T-cell (primary cell): Measurements from ENCODE around the gene PTPN1. TPM values are rescaled to one million over a fixed set of nuclear protein-coding genes. Genes with fewer than 3 reads are reported as not detected.
A peak's percentile ranks its signal among the peaks of the same experiment; 100 is the strongest.

Source experiments
- ATAC-seq, 4 experiments: fragments of 200-7000 bp in 3 of 4; fragments of 150-1000 bp in 1 of 4; cut with Tn5 transposase; replicated peaks in 1 of 4; 1 replicate in 3 of 4; 2 replicates in 1 of 4; pipeline ENCODE4 v1.10.0; 2021; ENCODE audit warnings: moderate library complexity in 3 of 4, mild to moderate bottlenecking in 2 of 4, moderate number of reproducible peaks in 1 of 4
- CTCF ChIA-PET, 2 donors: fragments of 300-600 bp; sonication (Branson Sonifier 250); formaldehyde crosslinking; loops; one replicate each; lab custom pipeline; 2022; ENCODE audit warnings: antibody characterized with exemption in 2 of 2; lab: Charles Lee
- POLR2A ChIA-PET, 2 donors: fragments of 300-600 bp; sonication (Branson Sonifier 250); formaldehyde crosslinking; loops; one replicate each; lab custom pipeline; 2022; ENCODE audit warnings: antibody characterized with exemption in 2 of 2; lab: Charles Lee
- DNase-seq, 35 experiments: peaks; one replicate each; pipeline versions ENCODE4 v3.0.0 to v3.0.0-alpha.2; 2013 to 2023
- H3K27ac ChIP-seq: one replicate; pipeline ENCODE4 v1.5.1; 2013; ENCODE audit warnings: low read length
- H3K27me3 ChIP-seq, 2 experiments: replicated peaks in 1 of 2; 1 replicate in 1 of 2; 2 replicates in 1 of 2; pipeline versions ENCODE4 v1.6.1 to v1.7.0; 2013; ENCODE audit warnings: low read length in 1 of 2, mixed read lengths in 1 of 2; ENCODE audit not compliant: control insufficient read depth in 2 of 2, insufficient read depth in 2 of 2; ENCODE audit errors: extremely low read depth in 1 of 2
- H3K36me3 ChIP-seq, 2 donors: 1 replicate in 1 of 2; 2 replicates in 1 of 2; pipeline versions ENCODE4 v1.6.1 to v1.7.0; 2013; ENCODE audit warnings: low read length in 1 of 2; ENCODE audit not compliant: control insufficient read depth in 2 of 2, insufficient read depth in 1 of 2; ENCODE audit errors: extremely low read depth in 1 of 2
- H3K4me1 ChIP-seq, 2 experiments: 1 replicate in 1 of 2; 2 replicates in 1 of 2; pipeline versions ENCODE4 v1.6.1 to v1.7.0; 2013; ENCODE audit warnings: low read length in 2 of 2, mixed read lengths in 1 of 2; ENCODE audit not compliant: insufficient read depth in 2 of 2, control insufficient read depth in 1 of 2; ENCODE audit errors: extremely low read depth in 1 of 2
- H3K4me3 ChIP-seq, 2 donors: 1 replicate in 1 of 2; 2 replicates in 1 of 2; pipeline versions ENCODE4 v1.5.1 to v1.7.0; 2013; ENCODE audit warnings: mild to moderate bottlenecking in 2 of 2, low read length in 1 of 2, moderate library complexity in 1 of 2; ENCODE audit not compliant: control insufficient read depth in 1 of 2; ENCODE audit errors: extremely low read depth in 1 of 2
- H3K9me3 ChIP-seq: 2 replicates; pipeline ENCODE4 v1.7.0; 2013
- H3K27ac Mint-ChIP-seq, 2 donors: one replicate each; pipeline ENCODE4 v1.8.0; 2020 to 2021; ENCODE audit warnings: mild to moderate bottlenecking in 2 of 2, mixed read lengths in 2 of 2
- H3K27me3 Mint-ChIP-seq, 2 donors: one replicate each; pipeline ENCODE4 v1.8.0; 2021 to 2022; ENCODE audit warnings: mixed read lengths in 2 of 2
- H3K36me3 Mint-ChIP-seq: one replicate; pipeline ENCODE4 v1.8.0; 2021; ENCODE audit warnings: mixed read lengths
- H3K4me1 Mint-ChIP-seq, 3 donors: one replicate each; pipeline ENCODE4 v1.8.0; 2020 to 2022; ENCODE audit warnings: mixed read lengths in 3 of 3, mild to moderate bottlenecking in 1 of 3
- H3K4me3 Mint-ChIP-seq, 3 donors: one replicate each; pipeline ENCODE4 v1.8.0; 2020 to 2022; ENCODE audit warnings: mild to moderate bottlenecking in 3 of 3, mixed read lengths in 3 of 3, moderate library complexity in 3 of 3
- H3K9me3 Mint-ChIP-seq, 3 donors: one replicate each; pipeline ENCODE4 v1.8.0; 2020 to 2022; ENCODE audit warnings: mixed read lengths in 3 of 3
- WGBS: methylation state at CpG from one replicate; pipeline ENCODE4 v1.1.5; 2013; ENCODE audit warnings: missing lambda C conversion rate; ENCODE audit not compliant: insufficient coverage; 5-methylcytosine and 5-hydroxymethylcytosine counted together
- total RNA-seq, 35 experiments: library from RNA in 6 of 35; stranded (reverse) in 6 of 35; fragments of 120-200 nt in 1 of 35; gene quantifications; one replicate each; pipeline versions ENCODE4 v1.2.1 to v1.2.4 and lab custom pipeline; 2013 to 2026

PTPN1 gene
- total RNA-seq, 5 donors from 2014 or later (not counting 1 experiment from before 2014, with no cell fraction given) = 50.7 to 67.9 (median 55.3) TPM

GRCh38 chr20:50561379-50562078 is 51.3 kb downstream of the PTPN1 start:
- peaks cover 44% of the 10 kb centered on the region for H3K36me3 Mint-ChIP-seq
- Histone ChIP-seq H3K36me3 (peaks cover 0 to 55% of the 10 kb centered on the region in 2 donors), H3K27ac (no peak overlapping the region), H3K9me3 (no peaks in the 10 kb centered on the region), H3K4me3 (no peak overlapping the region), H3K4me1 (peaks cover 0 to 21% of the 10 kb centered on the region in 2 experiments), H3K27me3 (no peaks in the 10 kb centered on the region)
- peak overlapping the region in 2 of 3 donors; percentile 38 to 44 for H3K4me3 Mint-ChIP-seq
- no peaks in the 10 kb centered on the region for H3K27me3 Mint-ChIP-seq
- DNase-seq (peak in 1 of 35 experiments; percentile 13), ATAC-seq (peak in 3 of 4 experiments; percentile 43 to 79 (median 57))
- ChIA-PET POLR2A (no interaction called here), CTCF (interaction anchor here (0.6 kb wide), 2 partner anchors 14 to 57 kb away, joined by 3 to 4 read pairs; no protein-coding TSS in a partner anchor)
- peak overlapping the region; percentile 74 to 87 for H3K27ac Mint-ChIP-seq
- H3K9me3 Mint-ChIP-seq = no peaks in the 10 kb centered on the region
- 32% methylated on average over 12 of the region's 17 CpGs for WGBS
- H3K4me1 Mint-ChIP-seq = peaks cover 49 to 77% (median 69%) of the 10 kb centered on the region in 3 donors

GRCh38 chr20:50562262-50562701 is 52.1 kb downstream of the PTPN1 start:
- Mint-ChIP-seq H3K4me1 (peaks cover 53 to 78% (median 71%) of the 10 kb centered on the region in 3 donors), H3K27me3 (no peaks in the 10 kb centered on the region), H3K36me3 (peaks cover 49% of the 10 kb centered on the region), H3K27ac (peak overlapping the region in 1 of 2 donors; percentile 74), H3K4me3 (no peak overlapping the region), H3K9me3 (no peaks in the 10 kb centered on the region)
- no peak overlapping the region for H3K4me3 ChIP-seq
- no peak for ATAC-seq
- POLR2A ChIA-PET = no interaction called here
- DNase-seq = no peak
- H3K9me3 ChIP-seq = no peaks in the 10 kb centered on the region
- peaks cover 0 to 57% of the 10 kb centered on the region in 2 donors for H3K36me3 ChIP-seq
- H3K27ac ChIP-seq = no peak overlapping the region
- 90% methylated on average over 6 of the region's 7 CpGs for WGBS
- peaks cover 0 to 21% of the 10 kb centered on the region in 2 experiments for H3K4me1 ChIP-seq
- H3K27me3 ChIP-seq = no peaks in the 10 kb centered on the region
- CTCF ChIA-PET = interaction anchor here in 1 of 2 donors (1.0 kb wide), 1 partner anchor 8 kb away, joined by 3 read pairs; no protein-coding TSS in a partner anchor

- no peaks in the 10 kb centered on the region for H3K9me3 ChIP-seq
- peaks cover 53 to 79% (median 71%) of the 10 kb centered on the region in 3 donors for H3K4me1 Mint-ChIP-seq
- H3K36me3 Mint-ChIP-seq = peaks cover 53% of the 10 kb centered on the region
- H3K4me1 ChIP-seq = peaks cover 0 to 21% of the 10 kb centered on the region in 2 experiments
- H3K27ac ChIP-seq = no peak overlapping the region
- no peak overlapping the region for H3K4me3 ChIP-seq
- ChIA-PET POLR2A (no interaction called here), CTCF (interaction anchor here (0.8 to 1.0 kb wide), 2 partner anchors 9 to 12 kb away, joined by 3 read pairs; no protein-coding TSS in a partner anchor)
- 83% methylated on average over 1 of the region's 3 CpGs for WGBS
- H3K27ac Mint-ChIP-seq = peak overlapping the region; percentile 75 to 83
- H3K27me3 ChIP-seq = no peaks in the 10 kb centered on the region
- no peak for DNase-seq
- peaks cover 0 to 61% of the 10 kb centered on the region in 2 donors for H3K36me3 ChIP-seq
- no peaks in the 10 kb centered on the region for H3K9me3 Mint-ChIP-seq
- H3K4me3 Mint-ChIP-seq = no peak overlapping the region
- ATAC-seq = no peak
- no peaks in the 10 kb centered on the region for H3K27me3 Mint-ChIP-seq
Measured at GRCh38 chr20:50563133-50563944, 53.2 kb downstream of the PTPN1 start.

- no peak overlapping the region for H3K27ac ChIP-seq
- H3K4me3 Mint-ChIP-seq = no peak overlapping the region
- POLR2A ChIA-PET = no interaction called here
Measured at GRCh38 chr20:50565383-50565782, 55.2 kb downstream of the PTPN1 start.

GRCh38 chr20:50565871-50566270 is 55.7 kb downstream of the PTPN1 start:
- Histone ChIP-seq H3K9me3 (no peaks in the 10 kb centered on the region), H3K27me3 (no peaks in the 10 kb centered on the region), H3K27ac (no peak overlapping the region), H3K4me3 (no peak overlapping the region), H3K4me1 (peaks cover 5 to 34% of the 10 kb centered on the region in 2 experiments), H3K36me3 (peaks cover 5 to 81% of the 10 kb centered on the region in 2 donors)
- Mint-ChIP-seq H3K27ac (peak overlapping the region; percentile 61 to 82), H3K27me3 (no peaks in the 10 kb centered on the region), H3K36me3 (peaks cover 61% of the 10 kb centered on the region), H3K9me3 (no peaks in the 10 kb centered on the region), H3K4me3 (no peak overlapping the region), H3K4me1 (peaks cover 59 to 83% (median 75%) of the 10 kb centered on the region in 3 donors)
- ChIA-PET POLR2A (no interaction called here), CTCF (interaction anchor here in 1 of 2 donors (0.6 kb wide), 1 partner anchor 145 kb away, joined by 3 read pairs; no protein-coding TSS in a partner anchor)
- 92% methylated on average over 2 of the region's 4 CpGs for WGBS
- DNase-seq (no peak), ATAC-seq (no peak)

More at GRCh38 chr20:50565383-50565782, 55.2 kb downstream of the PTPN1 start:
- Histone ChIP-seq H3K4me3 (no peak overlapping the region), H3K27me3 (no peaks in the 10 kb centered on the region), H3K36me3 (peaks cover 5 to 77% of the 10 kb centered on the region in 2 donors), H3K9me3 (no peaks in the 10 kb centered on the region), H3K4me1 (peaks cover 3 to 31% of the 10 kb centered on the region in 2 experiments)
- Mint-ChIP-seq H3K36me3 (peaks cover 62% of the 10 kb centered on the region), H3K27ac (peak overlapping the region; percentile 61 to 82), H3K9me3 (no peaks in the 10 kb centered on the region), H3K27me3 (no peaks in the 10 kb centered on the region), H3K4me1 (peaks cover 57 to 81% (median 73%) of the 10 kb centered on the region in 3 donors)
- DNase-seq (no peak), ATAC-seq (no peak)
- CTCF ChIA-PET = interaction anchor here in 1 of 2 donors (0.6 kb wide), 1 partner anchor 146 kb away, joined by 3 read pairs; no protein-coding TSS in a partner anchor
- WGBS = 92% methylated on average over 2 of the region's 2 CpGs
